HepG2 (cell line): Measurements from ENCODE around the gene ADH1C. TPM values are rescaled to one million over a fixed set of nuclear protein-coding genes. Genes with fewer than 3 reads are reported as not detected.

Source experiments
- ATAC-seq: fragments of 200-7000 bp; cut with Tn5 transposase; 3 replicates; pipeline ENCODE4 v1.9.1; 2020; ENCODE audit warnings: mild to moderate bottlenecking, moderate library complexity
- BruUV-seq: library from RNA; stranded (reverse); fragments of 400-500 nt; replicated peaks from 2 replicates; lab custom pipeline; 2021; lab: Mats Ljungman, UMichigan
- CTCF ChIA-PET: fragments of 300-600 bp; formaldehyde crosslinking; extraction: SDS; loops from one replicate; lab custom pipeline; 2021; ENCODE audit warnings: low total read pairs, inconsistent platforms, low intra/inter-chr PET ratio; lab: Yijun Ruan, JAX
- POLR2A ChIA-PET: fragments of 350-600 bp; sonication (Branson Sonifier 250); formaldehyde crosslinking; loops from one replicate; lab custom pipeline; 2020; ENCODE audit warnings: antibody characterized with exemption, inconsistent platforms; lab: Yijun Ruan, JAX
- DNase-seq: peaks from one replicate; pipeline ENCODE4 v3.0.0-alpha.2; 2015; ENCODE audit warnings: low spot score
- FAIRE-seq: peaks from 3 replicates; lab custom pipeline; 2011; peaks lifted over from hg19 to GRCh38; lab: Jason Lieb, UNC
- H2AFZ ChIP-seq: one replicate; pipeline ENCODE4 v1.6.1; 2011; ENCODE audit warnings: low read length, inconsistent platforms
- H3K27ac ChIP-seq: fragments of 300-600 bp; 3 replicates; pipeline ENCODE4 v1.8.0; 2011; ENCODE audit warnings: mixed run types, mild to moderate bottlenecking, mixed read lengths, low read length, inconsistent platforms; ENCODE audit not compliant: insufficient read depth; ENCODE audit errors: extremely low read length
- H3K27me3 ChIP-seq, 2 experiments: fragments of 200-600 bp in 1 of 2; 2 replicates in 1 of 2; 3 replicates in 1 of 2; pipeline versions ENCODE4 v1.6.0 to v1.8.0; 2011; ENCODE audit warnings: low read length in 2 of 2, mild to moderate bottlenecking in 2 of 2, moderate library complexity in 2 of 2, inconsistent platforms in 1 of 2; ENCODE audit not compliant: insufficient read depth in 2 of 2, control insufficient read depth in 1 of 2
- H3K36me3 ChIP-seq, 2 experiments: fragments of 200-600 bp in 1 of 2; replicated peaks in 1 of 2; 2 replicates in 1 of 2; 3 replicates in 1 of 2; pipeline versions ENCODE4 v1.5.1 to v1.8.0; 2011; ENCODE audit warnings: low read length in 2 of 2, inconsistent platforms in 1 of 2; ENCODE audit not compliant: insufficient read depth in 2 of 2, control insufficient read depth in 1 of 2
- H3K4me1 ChIP-seq: 2 replicates; pipeline ENCODE4 v1.5.1; 2012; ENCODE audit warnings: low read length, inconsistent platforms; ENCODE audit not compliant: insufficient read depth
- H3K4me2 ChIP-seq: 2 replicates; pipeline ENCODE4 v1.6.0; 2011; ENCODE audit warnings: low read depth, low read length, inconsistent platforms
- H3K4me3 ChIP-seq, 3 experiments: fragments of 200-600 bp in 1 of 3; sonication (generic), shearing (Covaris generic) in 1 of 3; replicated peaks in 1 of 3; 2 replicates each; pipeline ENCODE4 v1.5.1; 2011 to 2016; ENCODE audit warnings: low read length in 3 of 3, inconsistent platforms in 2 of 3, low read depth in 2 of 3, mild to moderate bottlenecking in 2 of 3, control low read depth in 1 of 3, mixed read lengths in 1 of 3; ENCODE audit not compliant: insufficient read depth in 1 of 3
- H3K79me2 ChIP-seq: one replicate; pipeline ENCODE4 v1.6.1; 2011; ENCODE audit warnings: low read length, inconsistent platforms; ENCODE audit not compliant: insufficient read depth
- H3K9ac ChIP-seq: 2 replicates; pipeline ENCODE4 v1.6.0; 2011; ENCODE audit warnings: mild to moderate bottlenecking, low read depth, low read length, inconsistent platforms; ENCODE audit not compliant: insufficient read depth
- H3K9me3 ChIP-seq: 2 replicates; pipeline ENCODE4 v1.5.1; 2012; ENCODE audit warnings: mild to moderate bottlenecking, low read length
- H4K20me1 ChIP-seq: 2 replicates; pipeline ENCODE4 v1.6.0; 2011; ENCODE audit warnings: inconsistent platforms, mild to moderate bottlenecking, low read length, moderate library complexity; ENCODE audit not compliant: insufficient read depth
- HINFP ChIP-seq: sonication (generic); formaldehyde crosslinking; IDR thresholded peaks from 2 replicates; pipeline ENCODE4 v1.4.0; 2020; ENCODE audit warnings: low read depth, mild to moderate bottlenecking, missing genetic modification reagents
- LCORL ChIP-seq, 2 experiments: fragments of 450-650 bp in 1 of 2; sonication (generic) in 1 of 2; formaldehyde crosslinking in 1 of 2; IDR thresholded peaks; 2 replicates each; pipeline versions ENCODE4 v1.5.0 to v1.6.1; 2017 to 2020; ENCODE audit warnings: antibody characterized with exemption in 1 of 2, missing genetic modification reagents in 1 of 2
- MXD4 ChIP-seq: IDR thresholded peaks from 2 replicates; pipeline ENCODE4 v1.6.1; 2016; ENCODE audit warnings: mild to moderate bottlenecking, missing biosample characterization, missing genetic modification reagents
- NFKBIZ ChIP-seq: IDR thresholded peaks from 2 replicates; pipeline ENCODE4 v1.6.1; 2018; ENCODE audit warnings: missing genetic modification reagents, missing compliant biosample characterization
- PLSCR1 ChIP-seq: sonication (generic); formaldehyde crosslinking; IDR thresholded peaks from 2 replicates; pipeline ENCODE4 v1.5.0; 2020; ENCODE audit warnings: missing genetic modification reagents, mild to moderate bottlenecking, borderline replicate concordance
- SRY ChIP-seq: sonication (generic); formaldehyde crosslinking; IDR thresholded peaks from 2 replicates; pipeline ENCODE4 v1.8.0; 2022; ENCODE audit warnings: mild to moderate bottlenecking, missing genetic modification reagents
- ZBTB38 ChIP-seq: sonication (generic); formaldehyde crosslinking; IDR thresholded peaks from 2 replicates; pipeline ENCODE4 v1.5.1; 2020; ENCODE audit warnings: mild to moderate bottlenecking, missing genetic modification reagents
- ZFX ChIP-seq: sonication (generic); formaldehyde crosslinking; IDR thresholded peaks from 2 replicates; pipeline ENCODE4 v1.4.0; 2020; ENCODE audit warnings: mild to moderate bottlenecking, low read depth, missing genetic modification reagents, moderate library complexity
- WGBS: methylation state at CpG from one replicate; pipeline ENCODE4 v1.1.6; 2017; ENCODE audit warnings: low lambda C conversion rate; 5-methylcytosine and 5-hydroxymethylcytosine counted together
- in situ Hi-C: cut with HindIII; loops from 2 replicates; pipeline ENCODE4 v1.10.0; 2017; ENCODE audit warnings: low pct_unique_long_range_greater_than_20kb; ENCODE audit not compliant: extremely low pct_ligation_motif_present
- intact Hi-C: fragments of 100-400 bp; cut with micrococcal nuclease; formaldehyde crosslinking; loops from one replicate; pipeline ENCODE4 v1.10.0; 2022; ENCODE audit not compliant: unreplicated experiment
- polyA plus RNA-seq, 8 experiments: library from polyadenylated mRNA; depleted of rRNA in 3 of 8; stranded (reverse) in 7 of 8; unstranded in 1 of 8; fragments of >200 nt; fragmentation: Illumina TruSeq in 4 of 8; extraction: Trizol in 4 of 8; gene quantifications; 2 replicates each; pipeline versions ENCODE4 v1.2.1 to v1.2.3, GENCODE V29; 2011 to 2016; ENCODE audit warnings: low read depth in 4 of 8, missing spikeins in 1 of 8, mixed read lengths in 1 of 8; ENCODE audit not compliant: insufficient read depth in 1 of 8
- total RNA-seq, 5 experiments: library from RNA; depleted of rRNA; stranded (reverse); fragments of >200 nt; fragmentation: Illumina TruSeq; extraction: Trizol; gene quantifications; 2 replicates each; pipeline ENCODE4 v1.2.3, GENCODE V29; 2016; ENCODE audit warnings: low read depth in 1 of 5
- TF ChIP-seq, protein P1 (sequence below): sonication (generic); formaldehyde crosslinking; IDR thresholded peaks from 2 replicates; pipeline ENCODE4 v1.5.0; 2020; ENCODE audit warnings: missing genetic modification reagents

Gene ADH1C
- total and polyA plus RNA-seq, 2 of the 13 experiments (the other 11 are each of a cell fraction or from before 2014, with no cell fraction given): not detected

GRCh38 chr4:99383399-99383798 lies 30.9 kb upstream of the ADH1C start:
- 86% methylated on average over 3 of the region's 3 CpGs for WGBS
- FAIRE-seq: no peak
- POLR2A ChIA-PET: no interaction called here

More at GRCh38 chr4:99383399-99383798, 30.9 kb upstream of the ADH1C start:
- no peak for DNase-seq
- H3K27me3 ChIP-seq: no peaks in the 10 kb centered on the region
- intact Hi-C loops: no loop called here
- no peak overlapping the region for H3K4me3 ChIP-seq
- no peaks in the 10 kb centered on the region for H3K36me3 ChIP-seq
- peaks cover 18% of the 10 kb centered on the region for H3K4me1 ChIP-seq
- no peak; the same call in 2 of the 3 replicates for ATAC-seq
- no peaks in the 10 kb centered on the region for H4K20me1 ChIP-seq
- in situ Hi-C loops: no loop called here
- H3K9ac ChIP-seq: no peak overlapping the region
- no peak overlapping the region for H2AFZ ChIP-seq
- no TSS peak for BruUV-seq
- no peaks in the 10 kb centered on the region for H3K9me3 ChIP-seq
- TF ChIP-seq HINFP (no peak), PLSCR1 (CRISPR knock-in tag) (no peak), ZFX (no peak), LCORL (IDR thresholded peaks at IDR 0.05) (no peak), LCORL (CRISPR knock-in tag; IDR thresholded peaks at IDR 0.05) (no peak), NFKBIZ (no peak), ZBTB38 (CRISPR knock-in tag) (no peak), SRY (CRISPR knock-in tag) (no peak), MXD4 (CRISPR knock-in tag) (0 out of 2 replicates have a peak, but pooled peaks have one; percentile 5)
- TF ChIP-seq, protein P1, sequence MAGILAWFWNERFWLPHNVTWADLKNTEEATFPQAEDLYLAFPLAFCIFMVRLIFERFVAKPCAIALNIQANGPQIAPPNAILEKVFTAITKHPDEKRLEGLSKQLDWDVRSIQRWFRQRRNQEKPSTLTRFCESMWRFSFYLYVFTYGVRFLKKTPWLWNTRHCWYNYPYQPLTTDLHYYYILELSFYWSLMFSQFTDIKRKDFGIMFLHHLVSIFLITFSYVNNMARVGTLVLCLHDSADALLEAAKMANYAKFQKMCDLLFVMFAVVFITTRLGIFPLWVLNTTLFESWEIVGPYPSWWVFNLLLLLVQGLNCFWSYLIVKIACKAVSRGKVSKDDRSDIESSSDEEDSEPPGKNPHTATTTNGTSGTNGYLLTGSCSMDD (CRISPR knock-in tag): no peak
- H3K4me2 ChIP-seq: no peak overlapping the region
- no peak overlapping the region for H3K27ac ChIP-seq
- CTCF ChIA-PET: no interaction called here
- H3K79me2 ChIP-seq: no peaks in the 10 kb centered on the region
